T follicular helper cell (primary cell): ENCODE measurements around the gene DHRS7B.
A peak's percentile ranks its signal among the peaks of the same experiment; 100 is the strongest.
"Not testable (repeated sequence)": the region's sequence is repeated elsewhere in the genome, so short reads cannot be mapped to it uniquely, and the experiment has no call there.

ENCODE experiments used
- DNase-seq: peaks from one replicate; pipeline ENCODE4 v3.0.0-alpha.2; 2020; ENCODE audit warnings: low read depth

The DHRS7B gene

DNA sequence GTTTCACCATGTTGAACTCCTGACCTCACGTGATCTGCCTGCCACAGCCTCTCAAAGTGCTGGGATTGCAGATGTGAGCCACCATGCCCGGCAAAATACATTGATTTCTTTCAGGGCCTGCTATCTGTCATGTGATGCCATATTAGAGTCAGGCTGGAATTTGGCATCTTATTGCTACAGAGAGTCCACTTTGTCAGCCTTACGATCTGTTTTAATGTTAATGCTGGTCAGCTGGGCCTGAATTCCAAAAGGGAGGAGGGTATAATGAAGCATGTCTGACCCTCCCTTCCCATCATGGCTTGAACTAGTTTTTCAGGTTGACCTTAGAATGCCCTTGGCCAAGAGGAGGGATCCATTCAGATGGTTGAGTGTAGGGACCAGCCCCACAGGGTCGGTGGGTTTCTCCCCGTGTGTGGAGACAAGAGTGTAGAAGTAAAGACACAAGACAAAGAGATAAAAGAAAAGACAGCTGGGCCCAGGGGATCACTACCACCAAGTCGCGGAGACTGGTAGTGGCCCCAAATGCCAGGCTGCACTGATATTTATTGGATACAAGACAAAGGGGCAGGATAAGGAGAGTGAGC, 19.6 kb upstream of the DHRS7B start:
- DNase-seq, result not testable (repeated sequence)

GRCh38 chr17:21108651-21109050, 18.1 kb upstream of the DHRS7B start:
- DNase-seq, result no peak

DNA sequence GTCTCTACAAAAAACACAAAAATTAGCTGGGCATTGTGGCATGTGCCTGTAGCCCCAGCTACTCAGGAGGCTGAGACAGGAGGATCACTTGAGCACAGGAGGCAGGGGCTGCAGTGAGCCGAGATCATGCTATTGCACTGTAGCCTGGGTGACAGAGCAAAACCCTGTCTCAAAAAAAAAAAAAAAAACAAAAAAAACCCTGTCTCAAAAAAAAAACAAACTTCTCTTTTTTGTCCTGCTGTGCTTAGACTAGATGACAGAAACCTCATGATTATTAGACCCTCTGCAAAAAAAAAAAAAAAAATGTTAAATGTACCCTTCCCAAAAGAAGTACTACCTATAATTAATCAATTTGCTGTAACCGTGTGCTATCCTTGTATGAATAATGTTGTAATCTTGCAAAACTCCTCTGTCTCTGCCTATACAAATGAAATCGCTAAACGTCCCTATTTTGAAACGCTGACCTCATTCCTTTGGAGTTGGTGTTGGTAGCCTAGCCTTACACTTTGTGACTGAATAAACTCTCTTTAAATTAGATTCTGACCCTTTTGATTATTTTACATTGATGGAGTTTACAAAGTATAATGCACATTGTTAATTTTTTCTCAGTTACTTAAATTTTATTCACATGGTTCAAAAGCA, 13.6 kb upstream of the DHRS7B start:
- no peak for DNase-seq

- DNase-seq, result no peak
These were observed 13.0 kb upstream of the DHRS7B start for GRCh38 chr17:21113716-21114115.

DNA sequence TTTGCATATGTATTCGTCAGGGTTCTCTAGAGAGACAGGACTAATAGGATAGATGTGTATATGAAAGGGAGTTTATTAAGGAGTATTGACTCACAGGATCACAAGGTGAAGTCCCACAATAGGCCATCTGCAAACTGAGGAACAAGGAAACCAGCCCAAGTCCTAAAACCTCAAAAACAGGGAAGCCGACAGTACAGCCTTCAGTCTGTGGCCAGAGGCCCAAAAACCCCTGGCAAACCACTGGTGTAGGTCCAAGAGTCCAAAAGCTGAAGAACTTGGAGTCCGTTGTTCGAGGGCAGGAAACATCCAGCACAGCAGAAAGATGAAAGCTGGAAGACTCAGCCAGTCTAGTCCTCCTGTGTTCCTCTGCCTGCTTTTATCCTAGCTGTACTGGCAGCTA, 12.0 kb upstream of the DHRS7B start:
- DNase-seq, result not testable (repeated sequence)

DNA sequence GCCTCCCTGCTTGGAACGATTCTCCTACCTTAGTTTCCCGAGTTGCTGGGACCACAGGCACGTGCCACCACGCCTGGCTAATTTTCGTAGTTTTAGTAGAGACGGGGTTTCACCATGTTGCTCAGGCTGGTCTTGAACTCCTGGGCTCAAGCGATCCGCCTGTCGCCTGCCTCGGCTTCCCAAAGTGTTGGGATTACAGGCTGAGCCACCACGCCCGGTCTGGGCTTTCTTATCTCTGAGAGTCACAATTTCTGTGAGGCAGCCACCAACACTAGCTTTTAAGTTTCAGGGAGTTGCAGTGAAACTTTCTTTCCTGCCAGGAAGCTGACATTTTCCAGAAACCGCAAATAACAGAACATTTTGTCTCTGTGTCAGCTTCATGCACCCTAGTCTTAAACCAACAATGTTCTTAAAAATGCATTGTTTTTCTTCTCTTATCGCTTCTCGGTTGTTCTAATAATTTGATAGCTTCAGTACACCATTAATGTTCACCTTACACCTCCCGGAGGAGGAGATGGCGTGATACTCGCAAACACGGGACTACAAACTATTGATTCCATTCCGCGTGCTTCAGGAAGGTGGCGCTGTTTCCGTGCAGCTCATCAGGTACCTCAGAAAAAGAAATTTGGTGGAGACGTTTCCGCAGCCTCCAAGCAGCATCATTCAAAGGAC, 7.4 kb upstream of the DHRS7B start:
- DNase-seq, result peak; percentile 54

GRCh38 chr17:21119919-21120249, 6.9 kb upstream of the DHRS7B start:
- no peak for DNase-seq

GRCh38 chr17:21124086-21124485, 2.7 kb upstream of the DHRS7B start:
- DNase-seq, result no peak

- not testable (repeated sequence) for DNase-seq
These were observed 2.2 kb upstream of the DHRS7B start for GRCh38 chr17:21124517-21124916.

GRCh38 chr17:21125862-21126261, 902 bp upstream of the DHRS7B start:
- peak; percentile 60 for DNase-seq

DNA sequence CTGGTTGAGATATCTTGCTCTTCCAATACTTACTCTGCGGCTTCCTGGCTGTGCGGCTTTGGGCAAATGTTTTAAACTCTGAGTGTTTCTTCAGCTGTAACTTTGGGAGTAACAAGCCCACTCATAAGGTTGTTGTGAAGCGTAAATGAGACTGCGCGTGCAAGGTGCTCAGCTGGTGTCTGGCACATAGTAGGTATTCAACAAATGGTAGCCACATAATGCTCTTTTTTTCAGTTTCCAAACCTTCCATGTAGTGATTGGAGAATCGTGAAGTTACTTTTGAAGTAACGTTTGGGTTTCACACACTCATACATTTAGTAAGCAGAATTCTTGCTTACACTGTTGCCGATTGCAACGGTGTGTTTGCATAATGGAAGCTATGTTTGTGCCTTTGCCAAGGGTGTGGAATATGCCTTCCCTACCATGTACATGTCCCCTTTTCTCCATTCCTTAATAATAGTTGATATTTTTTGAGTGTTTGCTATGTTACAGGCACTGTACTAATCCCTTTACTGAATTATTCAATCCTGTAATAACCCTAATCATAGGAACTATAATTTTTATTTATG, 829 bp downstream of the DHRS7B start:
- DNase-seq, result no peak

GRCh38 chr17:21129023-21129681, 2.4 kb downstream of the DHRS7B start:
- no peak for DNase-seq

DNA sequence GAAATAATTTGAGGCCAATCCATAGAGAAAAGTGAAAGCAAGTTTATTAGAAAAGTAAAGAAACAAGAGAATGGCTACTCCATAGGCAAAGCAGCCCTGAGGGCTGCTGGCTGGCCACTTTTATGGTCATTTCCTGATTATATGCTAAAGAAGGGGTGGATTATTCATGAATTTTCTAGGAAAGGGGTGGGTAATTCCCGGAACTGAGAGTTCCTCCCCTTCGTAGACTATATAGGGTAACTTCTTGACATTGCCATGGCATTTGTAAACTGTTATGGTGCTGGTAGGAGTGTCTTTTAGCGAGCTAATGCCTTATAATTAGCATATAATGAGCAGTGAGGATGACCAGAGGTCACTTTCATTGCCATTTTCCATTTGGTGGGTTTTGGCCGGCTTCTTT, 4.4 kb downstream of the DHRS7B start:
- no peak for DNase-seq

DNA sequence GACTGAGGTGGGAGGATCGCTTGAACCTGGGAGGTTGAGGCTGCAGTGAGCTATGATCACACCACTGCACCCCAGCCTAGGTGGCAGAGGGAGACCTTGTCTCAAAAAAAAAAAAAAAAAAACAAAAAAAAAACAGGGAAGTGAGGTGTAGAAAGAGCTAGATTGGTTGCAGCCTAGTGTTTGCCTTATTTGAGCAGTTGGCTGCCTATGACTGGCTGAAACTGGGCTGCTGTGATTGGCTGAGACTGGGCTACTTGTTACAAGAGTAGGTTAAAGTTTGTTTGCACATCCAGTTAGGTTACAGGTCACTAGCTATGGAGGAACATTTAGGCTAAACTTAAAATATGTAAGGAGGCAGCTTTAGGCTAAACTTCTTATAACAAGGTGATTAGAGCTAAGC, 5.7 kb downstream of the DHRS7B start:
- DNase-seq, result no peak

- no peak for DNase-seq
These were observed 7.8 kb downstream of the DHRS7B start for GRCh38 chr17:21134559-21134958.

GRCh38 chr17:21140911-21141310, 14.1 kb downstream of the DHRS7B start:
- no peak for DNase-seq

GRCh38 chr17:21141331-21141730, 14.6 kb downstream of the DHRS7B start:
- DNase-seq, result no peak

DNA sequence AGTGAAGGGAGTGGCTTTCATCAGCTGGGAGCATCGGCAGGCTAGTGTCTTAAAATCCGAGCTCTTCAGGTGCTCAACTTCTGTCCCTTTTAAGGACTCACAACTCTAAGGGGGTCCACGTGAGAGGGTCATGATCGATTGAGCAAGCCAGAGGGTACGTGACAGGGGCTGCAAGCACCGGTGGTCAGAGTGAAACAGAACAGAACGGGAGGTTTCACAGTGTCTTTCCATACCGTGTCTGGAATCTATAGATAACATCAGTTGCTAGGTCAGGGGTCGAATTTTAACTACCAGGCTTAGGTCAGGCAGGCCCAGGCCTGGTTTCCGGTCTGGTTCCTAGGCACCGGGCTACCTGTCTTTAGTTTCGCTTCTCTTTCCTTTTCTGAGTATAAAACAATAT, 15.3 kb downstream of the DHRS7B start:
- DNase-seq, result not testable (repeated sequence)

DNA sequence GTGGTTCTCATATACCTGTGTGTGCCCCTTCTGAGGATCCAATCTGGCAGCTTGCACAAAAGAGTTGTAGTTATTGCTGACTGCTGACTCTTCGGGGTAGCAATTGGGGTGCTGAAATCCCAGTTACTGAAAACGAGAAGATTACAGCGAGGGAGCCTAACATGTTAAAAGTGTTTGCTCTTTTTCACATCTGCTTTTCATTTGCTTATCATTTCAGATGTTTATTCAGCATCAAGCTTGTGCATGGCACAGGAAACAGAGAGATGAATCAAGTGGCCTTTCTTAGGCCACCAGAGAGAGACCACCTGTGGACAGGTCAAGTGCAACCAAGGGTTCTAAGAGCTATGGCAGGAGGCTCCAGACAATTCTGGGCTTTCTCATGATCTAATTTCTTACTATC, 16.9 kb downstream of the DHRS7B start:
- no peak for DNase-seq

DNA sequence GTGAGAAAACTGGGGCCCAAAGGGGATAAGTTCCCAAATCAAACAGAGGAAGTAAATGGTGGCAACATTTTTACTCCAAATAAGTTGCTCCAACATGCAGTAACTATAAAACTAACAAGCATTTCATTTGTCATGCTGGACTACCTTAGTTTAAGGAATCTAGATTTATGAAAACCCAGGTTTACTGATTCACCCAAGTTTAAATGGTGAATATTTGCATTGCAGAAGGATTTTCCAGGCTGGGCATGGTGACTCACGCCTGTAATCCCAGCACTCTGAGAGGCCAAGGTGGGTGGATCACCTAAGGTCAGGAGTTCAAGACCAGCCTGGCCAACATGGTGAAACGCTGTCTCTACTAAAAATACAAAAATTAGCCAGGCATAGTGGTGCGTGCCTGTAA, 17.5 kb downstream of the DHRS7B start:
- DNase-seq, result not testable (repeated sequence)

DNA sequence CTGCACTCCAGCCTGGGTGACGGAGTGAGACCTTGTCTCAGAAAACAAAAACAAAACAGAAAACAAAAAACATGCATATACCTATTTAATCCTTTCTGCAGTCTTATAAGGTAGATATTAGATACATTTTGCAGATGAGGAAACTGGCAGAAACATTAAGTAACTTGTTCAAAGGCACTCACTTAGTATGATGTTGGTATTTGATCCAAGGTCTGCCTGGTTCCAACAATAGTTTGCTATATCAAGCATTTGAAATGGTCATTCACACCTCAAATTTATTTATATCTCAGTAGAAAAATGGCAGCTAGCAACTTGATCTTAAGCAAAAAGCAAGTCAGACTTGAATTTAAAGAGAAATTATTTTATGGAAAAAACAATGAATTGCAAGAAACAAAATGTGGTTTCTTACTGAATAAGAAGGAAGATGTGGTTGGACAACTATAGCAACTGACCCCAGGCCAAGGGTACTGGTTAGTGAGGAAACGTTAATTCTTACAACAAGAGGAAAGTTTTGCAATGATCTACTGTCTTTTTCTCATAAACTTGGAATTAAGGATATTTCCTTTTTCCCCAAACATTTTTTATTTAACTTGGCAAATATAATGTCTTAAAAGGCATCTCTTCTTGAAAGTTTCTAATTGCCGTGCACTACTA, 19.7 kb downstream of the DHRS7B start:
- no peak for DNase-seq

DNA sequence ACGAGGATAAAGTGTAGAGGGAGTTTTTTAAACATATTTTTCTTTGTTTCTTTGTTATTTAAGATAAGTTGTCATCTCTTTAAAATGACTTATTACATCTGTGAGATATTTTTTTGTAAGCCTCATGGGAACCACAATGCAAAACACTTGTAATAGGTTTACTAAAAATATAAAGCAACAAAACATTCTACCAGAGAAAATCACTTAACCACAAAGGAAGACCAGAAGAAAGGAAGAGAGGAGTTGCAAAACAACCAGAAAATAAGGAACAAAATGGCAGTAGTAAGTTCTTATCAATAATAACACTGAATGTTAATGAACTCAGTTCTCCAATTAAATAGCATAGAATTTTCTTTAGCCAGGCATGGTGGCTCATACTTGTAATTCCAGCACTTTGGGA, 22.9 kb downstream of the DHRS7B start:
- DNase-seq, result no peak
